PFSK-1 (cell line): Measurements from ENCODE around the gene FGGY.

Experiments
- POLR2AphosphoS5 ChIP-seq: IDR thresholded peaks from 2 replicates; pipeline ENCODE4 v1.6.1; 2012; ENCODE audit warnings: low read depth, mild to moderate bottlenecking, control low read depth, low read length, moderate library complexity
- SIN3A ChIP-seq: IDR thresholded peaks from 2 replicates; pipeline ENCODE4 v1.6.1; 2012; ENCODE audit warnings: mild to moderate bottlenecking, low read length, moderate library complexity, borderline replicate concordance; ENCODE audit not compliant: insufficient read depth

DNA sequence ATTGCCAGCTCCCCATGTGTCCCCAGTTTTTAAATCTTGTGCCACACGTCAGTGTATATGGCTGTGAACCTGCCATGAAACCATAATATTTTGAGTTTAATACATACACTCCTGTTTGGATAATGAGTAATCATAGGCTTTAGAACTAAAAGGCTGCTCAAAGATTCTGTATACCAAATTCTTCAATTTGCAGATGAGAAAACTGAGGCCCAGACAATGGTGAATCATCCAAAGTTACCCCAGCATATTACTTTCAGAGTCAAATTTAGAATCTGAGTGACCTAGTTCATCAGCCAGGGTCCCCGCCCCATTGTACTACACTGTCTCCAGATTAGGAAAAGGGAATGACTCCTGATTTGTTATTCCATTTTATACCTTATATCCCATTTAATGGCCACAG lies 224.6 kb downstream of the FGGY start:
- TF ChIP-seq POLR2AphosphoS5 (no peak), SIN3A (no peak)
